GM21717 (cell line): Measurements from ENCODE around the gene JAGN1.
A peak's percentile ranks its signal among the peaks of the same experiment; 100 is the strongest.
"Not testable (repeated sequence)": the region's sequence is repeated elsewhere in the genome, so short reads cannot be mapped to it uniquely, and the experiment has no call there.

Experiments used
- ATAC-seq: cut with Tn5 transposase; IDR thresholded peaks from one replicate; pipeline ENCODE4 v1.9.1; 2021; ENCODE audit warnings: mild to moderate bottlenecking, moderate library complexity; ENCODE audit not compliant: unreplicated experiment

Gene JAGN1

DNA sequence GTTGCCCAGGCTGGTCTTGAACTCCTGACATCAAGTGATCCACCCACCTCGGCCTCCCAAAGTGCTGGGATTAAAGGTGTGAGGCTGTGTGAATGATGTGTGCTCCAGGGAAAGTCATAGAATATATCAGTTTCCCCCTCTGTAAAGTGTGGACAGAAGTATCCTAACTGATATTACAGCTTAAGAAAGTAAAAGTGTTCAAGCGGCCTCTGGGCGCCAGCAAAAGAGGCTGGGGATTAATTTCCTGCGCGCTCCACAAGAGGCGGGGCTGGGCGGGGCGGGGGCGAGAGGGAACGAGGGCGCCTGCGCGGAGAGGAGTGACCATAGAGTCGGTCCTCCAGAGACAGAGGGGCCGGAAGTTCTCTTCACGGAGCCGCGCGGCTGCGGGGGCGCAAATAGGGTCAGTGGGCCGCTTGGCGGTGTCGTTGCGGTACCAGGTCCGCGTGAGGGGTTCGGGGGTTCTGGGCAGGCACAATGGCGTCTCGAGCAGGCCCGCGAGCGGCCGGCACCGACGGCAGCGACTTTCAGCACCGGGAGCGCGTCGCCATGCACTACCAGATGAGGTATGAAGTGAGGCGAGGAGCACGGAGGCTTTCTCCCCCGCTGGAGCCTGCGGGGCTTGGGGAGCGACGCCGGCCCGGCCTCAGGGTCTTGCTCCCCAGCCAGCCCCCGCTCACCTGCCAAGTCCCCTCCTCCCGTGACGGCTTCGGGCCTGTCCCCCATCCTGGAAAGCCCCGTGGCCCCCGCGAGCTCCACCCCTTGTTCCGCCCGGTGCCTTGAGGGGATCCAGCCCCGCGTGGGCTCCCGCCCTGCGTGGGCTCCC, at the start of gene JAGN1:
TSS of gene JAGN1 (plus strand) at position 362 of the 823 bp plus-strand sequence. CDS start at position 475, 113 bp downstream.
- ATAC-seq = peak; percentile 71

DNA sequence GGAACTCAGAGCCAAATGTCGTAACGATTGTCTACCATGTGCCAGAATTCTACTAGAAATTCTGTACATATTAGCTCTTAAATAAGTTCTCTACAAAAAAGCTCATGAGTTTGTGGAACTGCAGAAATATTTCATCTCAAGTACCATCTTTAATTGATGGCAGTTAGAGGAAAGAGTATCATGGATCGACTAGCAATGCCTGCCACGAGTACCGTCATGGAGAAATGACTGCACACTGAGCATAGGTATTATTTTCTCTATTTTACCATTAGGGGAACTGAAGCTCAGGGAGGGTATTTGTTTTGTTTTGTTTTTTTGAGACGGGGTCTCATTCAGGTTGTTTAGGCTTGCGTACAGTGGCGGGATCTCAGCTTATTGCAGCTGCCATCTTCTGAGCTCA, 49.4 kb upstream of the JAGN1 start:
- ATAC-seq = no peak

DNA sequence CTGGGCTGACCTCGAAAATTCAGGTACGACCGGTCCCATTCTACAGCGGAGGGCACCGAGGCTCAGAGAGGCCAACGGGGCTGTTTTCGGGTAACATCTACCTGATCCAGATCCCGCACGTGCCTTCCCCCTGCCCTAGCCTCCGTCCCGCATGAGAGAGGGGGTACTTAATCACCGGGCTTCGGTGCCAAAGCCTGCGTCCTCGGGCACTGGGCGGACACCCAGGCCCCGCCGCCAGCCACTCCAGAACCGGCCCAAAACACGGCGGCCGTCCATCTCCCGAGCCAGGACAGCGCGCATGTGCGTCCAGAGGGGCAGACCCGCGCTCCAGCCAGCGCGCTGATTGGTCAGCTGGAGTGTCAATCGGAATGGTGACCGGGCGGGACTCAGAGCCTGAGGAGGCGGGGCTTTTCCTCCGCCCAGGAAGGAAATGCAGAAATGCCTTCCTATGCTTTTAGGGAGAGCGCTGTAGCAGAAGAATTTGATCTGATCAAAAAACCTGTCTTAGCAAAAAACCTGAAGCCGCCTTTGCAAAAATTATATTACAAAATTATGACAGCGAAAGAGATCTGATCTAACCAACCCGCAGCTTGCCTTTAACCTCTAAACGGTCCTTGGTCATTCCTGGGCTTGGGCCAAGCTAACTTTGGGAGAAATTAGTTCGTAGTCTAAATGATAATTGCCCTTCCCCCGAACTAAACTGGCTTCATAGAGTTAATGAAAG, 46.5 kb upstream of the JAGN1 start, which contains the start of gene RPUSD3:
TSS of gene RPUSD3 (minus strand) at position 294 of the 724 bp plus-strand sequence. CDS start at position 276, 18 bp downstream.
- peak; percentile 98 for ATAC-seq

GRCh38 chr3:9846231-9846630, 44.2 kb upstream of the JAGN1 start:
- ATAC-seq = no peak

GRCh38 chr3:9846931-9847488, 43.4 kb upstream of the JAGN1 start:
- ATAC-seq = no peak

DNA sequence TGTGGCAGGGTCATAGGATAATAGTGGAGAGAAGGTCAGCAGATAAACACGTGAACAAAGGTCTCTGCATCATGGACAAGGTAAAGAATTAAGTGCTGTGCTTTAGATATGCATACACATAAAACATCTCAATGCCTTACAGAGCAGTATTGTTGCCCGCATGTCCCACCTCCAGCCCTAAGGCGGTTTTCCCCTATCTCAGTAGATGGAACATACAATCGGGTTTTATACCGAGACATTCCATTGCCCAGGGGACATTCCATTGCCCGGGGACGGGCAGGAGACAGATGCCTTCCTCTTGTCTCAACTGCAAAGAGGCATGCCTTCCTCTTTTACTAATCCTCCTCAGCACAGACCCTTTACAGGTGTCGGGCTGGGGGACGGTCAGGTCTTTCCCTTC, 42.5 kb upstream of the JAGN1 start:
- ATAC-seq = not testable (repeated sequence)

DNA sequence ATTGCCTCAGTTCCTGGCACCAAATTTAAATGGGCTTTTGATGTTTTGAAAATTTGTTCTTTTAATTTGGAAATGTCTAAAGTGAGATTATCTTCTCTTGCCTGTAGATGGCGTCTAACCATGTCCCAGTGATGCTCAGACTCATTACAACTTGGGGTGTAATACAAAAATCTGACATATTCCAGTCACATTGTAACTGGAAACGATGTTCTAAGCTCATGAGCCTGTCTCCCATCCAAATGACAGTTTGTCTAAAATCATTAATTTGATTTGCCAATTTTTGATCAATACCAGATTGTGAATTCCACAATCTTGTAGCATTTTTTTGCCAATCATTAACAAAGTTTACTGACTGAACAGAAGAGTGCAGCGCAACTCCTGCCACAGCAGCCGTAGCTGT, 41.5 kb upstream of the JAGN1 start:
- not testable (repeated sequence) for ATAC-seq

- not testable (repeated sequence) for ATAC-seq
These were observed 39.0 kb upstream of the JAGN1 start for GRCh38 chr3:9851383-9851782.

GRCh38 chr3:9851926-9852325, 38.5 kb upstream of the JAGN1 start:
- ATAC-seq = not testable (repeated sequence)

GRCh38 chr3:9852528-9852927, 37.9 kb upstream of the JAGN1 start:
- no peak for ATAC-seq

DNA sequence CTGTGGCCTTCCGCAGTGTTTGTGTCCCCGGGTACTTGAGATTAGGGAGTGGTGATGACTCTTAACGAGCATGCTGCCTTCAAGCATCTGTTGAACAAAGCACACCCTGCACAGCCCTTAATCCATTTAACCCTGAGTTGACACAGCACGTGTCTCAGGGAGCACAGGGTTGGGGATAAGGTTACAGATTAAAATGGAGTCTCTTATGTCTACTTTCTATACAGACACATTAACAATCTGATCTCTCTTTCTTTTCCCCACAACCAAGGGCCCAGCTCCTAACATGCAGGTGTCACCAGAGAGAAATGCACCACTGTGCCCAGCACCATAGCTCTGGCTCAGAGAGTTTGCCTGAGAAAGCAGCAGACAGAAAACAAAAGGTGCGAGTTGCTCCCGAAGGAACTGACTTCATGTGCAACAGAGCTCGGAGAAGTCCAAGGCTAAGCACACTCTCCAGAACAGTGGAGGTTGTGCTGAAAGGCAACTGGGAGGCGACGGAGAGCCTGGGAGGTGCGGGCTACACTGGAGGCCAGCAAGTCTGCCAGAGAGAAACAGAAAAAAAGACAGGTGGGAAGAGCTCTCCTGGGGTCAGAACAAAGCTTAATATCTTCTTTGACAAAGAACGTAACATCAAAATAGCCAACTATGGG, 36.0 kb upstream of the JAGN1 start:
- not testable (repeated sequence) for ATAC-seq

- no peak for ATAC-seq
These were observed 34.8 kb upstream of the JAGN1 start for GRCh38 chr3:9855594-9855993.

- no peak for ATAC-seq
These were observed 30.8 kb upstream of the JAGN1 start for GRCh38 chr3:9859530-9860025.

DNA sequence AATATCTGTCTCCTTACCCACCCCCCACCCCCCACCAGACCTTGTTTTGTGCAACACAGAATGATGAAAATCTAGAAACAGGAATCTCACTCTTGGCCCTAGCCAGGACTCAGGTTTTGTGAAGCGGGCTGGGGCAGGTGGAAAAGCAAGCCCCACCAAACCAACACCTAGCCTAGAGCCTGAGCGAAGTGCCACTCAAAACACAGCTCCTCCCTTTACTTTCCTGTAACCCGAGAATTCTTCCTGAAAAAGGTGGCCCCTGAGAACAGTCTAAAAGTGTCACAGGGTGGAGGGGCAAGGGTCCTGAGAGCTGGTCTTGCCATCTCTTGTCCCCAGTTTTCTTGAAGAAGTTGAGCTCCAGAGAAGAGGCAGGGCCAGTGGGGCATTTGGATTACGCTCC, 29.2 kb upstream of the JAGN1 start:
- no peak for ATAC-seq

GRCh38 chr3:9861626-9862130, 28.7 kb upstream of the JAGN1 start:
- no peak for ATAC-seq

DNA sequence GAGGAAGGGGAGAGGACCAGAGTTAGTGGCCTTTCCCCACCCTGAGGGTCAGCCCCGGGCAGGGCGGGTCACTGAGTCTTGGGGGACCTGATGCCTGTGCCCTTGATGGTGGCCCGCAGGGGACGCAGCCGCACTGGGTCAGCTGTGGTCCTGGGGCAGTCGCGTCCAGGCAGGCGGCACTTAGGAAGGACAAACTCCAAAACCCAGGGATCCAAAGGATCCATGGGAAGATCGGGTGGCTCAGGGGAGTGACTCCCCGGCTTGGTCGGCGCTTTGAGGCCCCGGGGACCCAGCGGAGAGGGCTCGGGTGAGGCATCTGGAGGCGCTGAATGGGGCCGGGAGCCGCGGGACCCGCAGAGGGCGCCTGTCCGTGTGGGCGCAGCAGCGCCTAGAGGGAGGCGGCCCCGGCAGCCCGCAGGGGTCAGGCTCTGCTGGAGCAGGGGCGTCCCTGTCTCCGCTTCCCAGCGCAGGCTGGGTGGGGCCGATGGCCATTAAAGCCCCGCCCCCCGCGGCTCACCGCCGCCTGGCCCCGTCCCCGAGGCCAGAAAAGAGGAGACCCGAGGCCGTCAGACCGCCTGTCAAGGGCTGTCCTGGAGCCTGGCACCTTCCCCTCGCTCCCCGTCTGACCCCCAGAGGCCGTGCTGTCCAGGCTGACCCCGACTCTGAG, 27.9 kb upstream of the JAGN1 start:
- ATAC-seq = no peak

DNA sequence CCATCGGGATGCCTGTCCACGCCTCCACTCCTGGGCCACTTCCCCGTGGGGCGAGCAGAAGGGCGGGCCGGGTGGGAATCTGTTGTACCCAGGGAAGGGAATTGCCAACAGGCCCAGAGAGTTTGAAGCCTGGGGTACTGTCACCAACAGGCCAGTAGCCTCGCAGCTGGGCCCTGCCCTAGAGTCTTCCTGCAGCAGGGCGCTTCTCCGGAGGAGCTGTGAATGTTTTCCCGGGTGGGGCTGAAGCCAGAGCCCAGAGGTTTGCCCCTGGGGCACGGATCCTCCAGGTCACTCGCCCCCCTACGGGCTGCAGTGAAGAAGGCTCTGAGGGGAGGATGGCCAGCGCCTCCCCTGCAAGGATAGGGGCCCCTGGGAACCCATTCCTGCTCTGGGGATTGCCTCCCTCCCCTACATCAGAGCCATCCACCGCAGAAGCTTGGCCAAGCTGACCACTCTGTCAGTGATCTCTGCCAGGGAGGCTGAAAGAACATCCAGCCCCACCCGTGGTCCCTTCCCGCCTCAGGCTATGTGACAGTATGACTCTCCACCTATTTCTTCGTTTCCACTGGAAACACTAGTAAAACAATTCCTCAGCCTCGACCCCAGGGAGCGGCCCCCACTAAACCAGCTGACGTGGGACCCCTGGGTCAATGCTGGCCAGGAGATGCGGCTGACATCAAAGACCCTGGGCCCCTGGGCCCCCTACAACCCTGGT, 27.2 kb upstream of the JAGN1 start:
- no peak for ATAC-seq

DNA sequence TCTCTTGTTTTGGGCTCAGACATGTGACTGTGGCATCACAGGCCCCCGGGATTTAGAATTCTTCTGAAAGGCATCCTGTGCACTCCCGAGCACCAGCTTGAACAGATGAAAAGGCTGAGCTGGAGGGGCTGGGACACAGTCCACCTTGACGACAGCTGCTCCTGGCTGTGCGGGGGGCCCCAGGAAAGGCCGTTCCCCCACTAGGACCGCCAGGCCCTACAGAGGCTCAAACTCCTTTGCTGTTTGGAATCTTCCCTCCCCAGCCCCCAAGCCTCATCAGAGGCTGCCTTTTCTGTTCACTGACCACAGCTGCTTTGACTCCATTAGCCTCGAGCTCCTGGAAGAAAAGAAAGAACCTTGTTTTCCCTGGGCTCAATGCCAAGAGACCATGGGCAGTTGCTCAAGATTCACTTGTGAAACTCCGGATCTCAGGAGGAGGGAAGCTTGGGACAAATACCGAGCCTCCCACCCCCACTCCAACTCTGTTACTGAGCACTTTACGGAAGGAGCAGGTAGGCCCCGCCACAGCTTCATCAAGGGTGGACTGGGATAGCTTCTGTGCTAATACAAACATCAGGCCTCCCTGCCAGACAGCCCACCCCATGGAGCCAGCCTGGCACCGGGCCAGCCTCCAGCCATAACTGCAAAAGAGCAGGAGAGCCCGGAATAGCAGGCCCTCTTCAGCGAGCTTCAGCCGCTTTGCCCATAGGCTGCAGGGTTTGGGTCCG, 26.0 kb upstream of the JAGN1 start:
- no peak for ATAC-seq

DNA sequence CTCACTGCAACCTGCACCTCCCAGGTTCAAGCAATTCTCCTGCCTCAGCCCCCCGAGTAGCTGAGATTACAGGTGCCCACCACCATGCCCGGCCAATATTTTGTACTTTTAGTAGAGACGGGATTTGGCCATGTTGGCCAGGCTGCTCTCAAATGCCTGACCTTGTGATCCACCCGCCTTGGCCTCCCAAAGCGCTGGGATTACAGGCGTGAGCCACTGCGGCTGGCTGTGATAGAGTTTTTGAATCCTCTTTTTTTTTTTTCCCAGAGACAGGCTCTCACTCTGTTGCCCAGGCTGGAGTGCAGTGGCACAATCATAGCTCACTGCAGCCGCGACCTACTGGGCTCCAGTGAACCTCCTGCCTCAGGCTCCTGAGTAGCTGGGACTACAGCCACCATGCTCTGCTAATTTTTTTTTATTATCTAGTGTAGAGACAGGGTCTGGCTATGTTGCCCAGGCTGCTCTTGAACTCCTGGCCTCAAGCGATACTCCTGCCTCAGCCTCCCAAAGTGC, 25.2 kb upstream of the JAGN1 start:
- not testable (repeated sequence) for ATAC-seq
